DMS114 treated with DMSO at 0.1 percent for 48 hours (cell line): ENCODE data around the gene FANCF.
"Not testable (repeated sequence)": the region's sequence is repeated elsewhere in the genome, so short reads cannot be mapped to it uniquely, and the experiment has no call there.

Experiments used
- DNase-seq: peaks from one replicate; lab custom pipeline; 2025; ENCODE audit not compliant: unreplicated experiment; lab: John Stamatoyannopoulos, UW

The FANCF gene

GRCh38 chr11:22625448-22626287 is at the start of gene FANCF:
TSS of gene FANCF (minus strand) at chr11:22625823. CDS start at chr11:22625810, 13 bp downstream.
- DNase-seq, result peak; percentile 82

GRCh38 chr11:22674470-22675439 is 49.1 kb upstream of the FANCF start:
- no peak for DNase-seq

- DNase-seq, result no peak
Observed at GRCh38 chr11:22671751-22672150, 46.1 kb upstream of the FANCF start.

- DNase-seq, result no peak
Observed at GRCh38 chr11:22670830-22671229, 45.2 kb upstream of the FANCF start.

- DNase-seq, result no peak
Observed at GRCh38 chr11:22669368-22669767, 43.7 kb upstream of the FANCF start.

- no peak for DNase-seq
Observed at GRCh38 chr11:22668005-22668796, 42.6 kb upstream of the FANCF start.

GRCh38 chr11:22666688-22667439 is 41.2 kb upstream of the FANCF start:
- no peak for DNase-seq

- DNase-seq, result no peak
Observed at GRCh38 chr11:22666325-22666687, 40.7 kb upstream of the FANCF start, which contains the start of gene GAS2. TSS of gene GAS2 (plus strand) at chr11:22666611. CDS start at chr11:22674870, 8,259 bp downstream.

GRCh38 chr11:22659783-22660182 is 34.2 kb upstream of the FANCF start:
- DNase-seq, result no peak

GRCh38 chr11:22657101-22657694 is 31.6 kb upstream of the FANCF start:
- no peak for DNase-seq

GRCh38 chr11:22656130-22656529 is 30.5 kb upstream of the FANCF start:
- DNase-seq, result no peak

- DNase-seq, result not testable (repeated sequence)
Observed at GRCh38 chr11:22652346-22652745, 26.7 kb upstream of the FANCF start.

- no peak for DNase-seq
Observed at GRCh38 chr11:22641559-22641958, 15.9 kb upstream of the FANCF start.

GRCh38 chr11:22640862-22641261 is 15.2 kb upstream of the FANCF start:
- no peak for DNase-seq

GRCh38 chr11:22635689-22636088 is 10.1 kb upstream of the FANCF start:
- DNase-seq, result no peak

GRCh38 chr11:22634897-22635629 is 9.4 kb upstream of the FANCF start:
- no peak for DNase-seq

- DNase-seq, result no peak
Observed at GRCh38 chr11:22633354-22633902, 7.8 kb upstream of the FANCF start.

GRCh38 chr11:22627421-22627820 is 1.8 kb upstream of the FANCF start:
- no peak for DNase-seq
